HT-29 (cell line): ENCODE results near the gene DCAF7. TPM values are rescaled to one million over a fixed set of nuclear protein-coding genes. Genes with fewer than 3 reads are reported as not detected.

Experiments used
- DNase-seq: peaks from one replicate; pipeline ENCODE4 v3.0.0-alpha.2; 2015; ENCODE audit warnings: low spot score
- small RNA-seq: library from RNA; depleted of rRNA; stranded (forward); fragments of <200 nt; gene quantifications from one replicate; pipeline ENCODE3, GENCODE V24; 2014
- total RNA-seq: library from RNA; depleted of rRNA; stranded (reverse); fragments of >200 nt; shearing (Covaris generic); gene quantifications from 2 replicates; pipeline ENCODE4 v1.2.3, GENCODE V29; 2014; rRNA removed

The DCAF7 gene
- total RNA-seq, 1 experiment from 2014 or later: 39.6 TPM

- no peak for DNase-seq
These were observed 79.3 kb downstream of the DCAF7 start for GRCh38 chr17:63629627-63630026.

DNA sequence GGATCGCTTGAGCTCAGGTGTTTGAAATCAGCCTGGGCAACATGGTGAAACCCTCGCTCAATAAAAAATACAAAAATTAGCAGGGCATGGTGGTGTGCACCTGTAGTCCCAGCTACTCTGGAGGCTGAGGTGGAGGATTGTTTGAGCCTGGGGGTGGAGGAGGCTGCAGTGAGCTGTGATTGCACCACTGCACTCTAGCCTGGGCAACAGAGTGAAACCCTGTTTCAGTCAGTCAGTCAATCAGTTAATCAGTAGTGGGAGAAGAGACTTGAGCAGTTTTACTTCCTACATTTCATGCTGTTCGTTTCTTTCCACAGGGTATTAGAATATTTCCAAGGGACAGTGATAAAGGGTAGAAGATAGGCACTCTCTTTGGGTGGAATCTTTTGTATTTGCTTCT, 80.8 kb downstream of the DCAF7 start:
- DNase-seq: no peak

GRCh38 chr17:63631626-63632025, 81.3 kb downstream of the DCAF7 start:
- DNase-seq: no peak

DNA sequence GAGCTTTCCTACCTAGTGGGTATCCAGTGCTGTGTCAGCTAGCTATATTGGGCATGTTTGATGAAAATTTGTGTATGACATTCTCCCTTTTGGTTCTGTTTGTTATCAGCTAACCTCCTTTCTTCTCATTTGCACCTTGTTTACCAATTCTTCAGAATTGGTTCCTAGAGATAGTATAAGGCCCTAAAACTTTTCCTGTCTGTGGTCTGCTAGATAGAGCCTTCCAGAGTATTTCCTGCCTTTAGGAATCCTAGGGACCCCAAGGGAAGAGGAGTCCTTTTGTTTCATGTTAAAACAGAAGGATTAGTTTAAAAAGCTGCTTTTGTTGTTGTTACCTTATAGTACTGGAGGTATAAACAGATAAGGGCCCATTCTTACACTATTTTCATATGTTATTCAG, 83.5 kb downstream of the DCAF7 start:
- DNase-seq: no peak

GRCh38 chr17:63634163-63634562, 83.9 kb downstream of the DCAF7 start:
- no peak for DNase-seq

- no peak for DNase-seq
These were observed 84.5 kb downstream of the DCAF7 start for GRCh38 chr17:63634816-63635215.

- no peak for DNase-seq
These were observed 85.0 kb downstream of the DCAF7 start for GRCh38 chr17:63635290-63635689.

DNA sequence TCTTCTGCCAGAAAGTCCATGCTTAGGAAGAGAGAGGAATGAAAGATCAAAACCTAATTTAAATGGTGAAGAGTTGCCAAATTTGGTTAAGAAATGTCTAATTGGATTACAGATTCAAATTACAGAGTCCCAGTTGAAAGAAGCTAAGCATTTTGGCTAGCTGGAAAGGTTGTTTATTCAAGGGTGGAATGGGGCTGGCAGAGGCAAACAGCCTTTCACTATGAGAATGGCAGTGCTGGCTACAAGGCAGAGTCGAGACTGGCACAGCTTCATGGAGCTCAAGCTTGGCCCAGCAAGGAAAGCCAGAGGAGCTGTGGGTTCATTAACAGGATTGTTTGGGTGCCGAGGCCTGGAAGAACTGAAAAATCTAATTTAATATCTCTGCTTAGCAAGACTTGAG, 85.5 kb downstream of the DCAF7 start:
- no peak for DNase-seq

DNA sequence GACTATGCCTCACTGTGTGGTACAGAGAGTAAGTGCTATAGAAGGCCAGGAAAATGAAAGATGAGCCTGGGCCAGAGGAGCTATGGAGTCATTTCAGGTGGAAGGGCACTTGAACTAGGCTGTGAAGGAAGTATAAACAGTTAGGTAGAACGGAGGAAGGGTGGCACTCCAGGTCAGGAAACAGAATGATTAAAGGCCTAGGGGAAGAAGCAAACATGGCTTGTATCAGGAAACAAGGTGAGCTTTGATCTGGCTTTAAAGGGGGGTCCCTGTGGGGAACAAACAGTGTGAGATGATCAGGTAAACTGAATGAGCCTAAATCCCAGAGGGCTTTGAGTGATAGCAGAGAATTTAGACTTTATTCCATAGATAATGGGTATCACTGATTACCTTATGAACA, 88.8 kb downstream of the DCAF7 start:
- DNase-seq: no peak

DNA sequence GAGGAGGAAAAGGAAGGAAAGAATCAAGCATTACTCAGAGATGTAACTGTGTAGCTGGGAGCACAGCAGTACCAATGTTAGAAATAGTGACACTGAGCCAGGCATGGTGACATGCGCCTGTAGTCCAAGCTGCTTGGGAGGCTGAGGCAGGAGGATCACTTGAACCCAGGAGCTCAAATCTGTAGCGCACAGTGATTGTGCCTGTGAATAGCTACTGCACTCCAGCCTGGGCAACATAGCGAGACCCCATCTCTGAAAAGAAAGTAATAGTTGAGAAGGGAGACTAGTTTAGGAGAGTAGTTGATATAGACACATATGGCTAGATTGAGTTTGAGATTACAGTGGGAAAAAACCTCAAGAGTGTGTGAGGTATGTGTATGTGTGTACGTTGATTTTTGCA, 89.8 kb downstream of the DCAF7 start:
- no peak for DNase-seq

DNA sequence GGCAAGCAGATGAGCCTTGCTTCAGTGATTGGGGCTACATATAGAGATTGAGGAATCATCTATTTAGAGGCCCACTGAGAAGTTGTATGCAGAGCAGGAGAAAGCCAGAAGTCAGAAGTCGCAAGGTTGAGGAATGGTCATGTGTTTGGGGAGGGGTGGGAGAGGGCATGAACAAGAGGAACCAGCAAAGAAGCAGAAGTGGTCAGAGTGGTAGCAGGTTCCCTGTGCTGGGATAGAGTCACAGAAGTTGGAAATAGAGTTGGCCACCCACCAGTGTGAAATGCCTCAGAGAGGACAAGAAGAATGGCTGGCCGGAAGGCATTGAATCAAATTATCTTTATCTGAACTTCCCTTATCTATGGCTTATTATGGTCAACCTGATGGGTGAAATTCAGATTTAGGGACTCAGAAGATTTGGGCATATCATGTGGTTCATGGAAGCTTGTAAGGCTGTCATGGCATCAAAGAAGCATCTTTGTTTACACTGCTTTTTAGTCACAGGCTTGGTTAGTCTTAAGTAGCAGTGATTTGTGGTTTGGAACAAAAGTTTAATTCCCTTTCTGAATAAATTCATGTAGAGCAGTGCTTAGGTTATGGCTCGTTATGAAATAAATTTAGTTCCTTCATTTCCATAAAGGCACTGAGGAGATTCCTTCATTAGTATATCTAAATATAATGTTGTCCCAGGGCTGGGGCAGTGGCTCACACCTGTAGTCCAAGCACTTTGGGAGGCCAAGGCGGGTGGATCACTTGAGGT, 91.6 kb downstream of the DCAF7 start:
- no peak for DNase-seq

Small RNAs within 50 kb of the gene (small RNA-seq; reads per million reads assigned to genes)
- not detected for gene RNU6-288P

Other genes with a start within 250 kb of the DCAF7 start
- gene CYB561, start 104.2 kb upstream of the DCAF7 start, total RNA-seq: 104 and 105 TPM in 2 replicates
- gene ACE, start 73.4 kb upstream of the DCAF7 start, total RNA-seq: 3.1 TPM in 1 of 2 replicates, not detected in the other
- gene KCNH6, start 27.1 kb upstream of the DCAF7 start, total RNA-seq: 0.61 TPM in 1 of 2 replicates, not detected in the other
- 27.0 and 28.3 TPM in 2 replicates for gene TACO1, start 50.4 kb downstream of the DCAF7 start, total RNA-seq
- gene MAP3K3, start 71.9 kb downstream of the DCAF7 start, total RNA-seq: 19.4 and 20.1 TPM in 2 replicates
- 2.2 and 2.8 TPM in 2 replicates for gene LIMD2, start 149.6 kb downstream of the DCAF7 start, total RNA-seq
- 5.2 and 6.6 TPM in 2 replicates for gene STRADA, start 191.3 kb downstream of the DCAF7 start, total RNA-seq
- 54.3 and 56.8 TPM in 2 replicates for gene CCDC47, start 223.1 kb downstream of the DCAF7 start, total RNA-seq
- 42.3 and 45.3 TPM in 2 replicates for gene DDX42, start 223.7 kb downstream of the DCAF7 start, total RNA-seq